Suprapubic skin (tissue), 3 donors: ENCODE data around the gene EIF2S1.

Source experiments
- POLR2A ChIP-seq, 2 donors: fragments of 450-650 bp; IDR thresholded peaks; one replicate each; pipeline ENCODE4 v1.6.1; 2017; ENCODE audit warnings: antibody characterized with exemption in 2 of 2, mild to moderate bottlenecking in 2 of 2, moderate library complexity in 2 of 2
- TF ChIP-seq, protein P1 (sequence below), 2 donors: fragments of 200-600 bp in 1 of 2; fragments of 450-650 bp in 1 of 2; sonication (generic) in 1 of 2; IDR thresholded peaks; one replicate each; pipeline ENCODE4 v1.5.1; 2016 to 2019; ENCODE audit warnings: antibody characterized with exemption in 2 of 2, mild to moderate bottlenecking in 1 of 2, moderate library complexity in 1 of 2

DNA sequence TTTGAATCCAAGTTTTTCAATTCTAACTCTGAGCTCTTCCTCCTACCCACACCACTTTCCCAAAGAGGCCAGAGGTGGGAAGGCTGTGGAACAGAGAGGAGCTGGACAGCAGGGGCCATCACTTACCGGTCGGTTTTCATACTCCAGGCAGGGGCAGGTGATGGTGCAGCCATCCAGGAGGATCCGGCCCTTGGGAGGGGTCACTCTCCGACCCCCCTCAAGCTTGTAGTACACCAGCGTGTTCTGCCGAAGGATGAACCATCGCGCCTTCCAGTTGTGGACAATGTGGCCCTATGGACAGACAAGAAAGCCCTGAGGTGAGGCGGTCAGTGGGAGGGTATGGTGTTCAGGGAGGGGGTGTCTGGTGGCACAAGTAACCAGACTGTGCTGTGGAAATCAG, 37.4 kb downstream of the EIF2S1 start:
- TF ChIP-seq, protein P1, sequence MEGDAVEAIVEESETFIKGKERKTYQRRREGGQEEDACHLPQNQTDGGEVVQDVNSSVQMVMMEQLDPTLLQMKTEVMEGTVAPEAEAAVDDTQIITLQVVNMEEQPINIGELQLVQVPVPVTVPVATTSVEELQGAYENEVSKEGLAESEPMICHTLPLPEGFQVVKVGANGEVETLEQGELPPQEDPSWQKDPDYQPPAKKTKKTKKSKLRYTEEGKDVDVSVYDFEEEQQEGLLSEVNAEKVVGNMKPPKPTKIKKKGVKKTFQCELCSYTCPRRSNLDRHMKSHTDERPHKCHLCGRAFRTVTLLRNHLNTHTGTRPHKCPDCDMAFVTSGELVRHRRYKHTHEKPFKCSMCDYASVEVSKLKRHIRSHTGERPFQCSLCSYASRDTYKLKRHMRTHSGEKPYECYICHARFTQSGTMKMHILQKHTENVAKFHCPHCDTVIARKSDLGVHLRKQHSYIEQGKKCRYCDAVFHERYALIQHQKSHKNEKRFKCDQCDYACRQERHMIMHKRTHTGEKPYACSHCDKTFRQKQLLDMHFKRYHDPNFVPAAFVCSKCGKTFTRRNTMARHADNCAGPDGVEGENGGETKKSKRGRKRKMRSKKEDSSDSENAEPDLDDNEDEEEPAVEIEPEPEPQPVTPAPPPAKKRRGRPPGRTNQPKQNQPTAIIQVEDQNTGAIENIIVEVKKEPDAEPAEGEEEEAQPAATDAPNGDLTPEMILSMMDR (IDR thresholded peaks at IDR 0.05) = no peak
- no peak for TF ChIP-seq POLR2A (IDR thresholded peaks at IDR 0.05)
